SK-N-DZ (cell line): Measurements from ENCODE around the gene RPL32. TPM values are rescaled to one million over a fixed set of nuclear protein-coding genes. Genes with fewer than 3 reads are reported as not detected.
"Not testable (repeated sequence)": the region's sequence is repeated elsewhere in the genome, so short reads cannot be mapped to it uniquely, and the experiment has no call there.

ENCODE experiments used
- DNase-seq: peaks from one replicate; pipeline ENCODE4 v3.0.0-alpha.2; 2015; ENCODE audit warnings: low spot score
- polyA plus RNA-seq, 2 experiments: library from polyadenylated mRNA; depleted of rRNA; stranded (reverse); fragments of >200 nt; gene quantifications; 2 replicates each; pipeline ENCODE4 v1.2.3, GENCODE V29; 2014

Gene RPL32
- 3,712 and 4,687 TPM in 2 replicates for polyA plus RNA-seq (2014; cell fraction: cytosol; rRNA removed)
- polyA plus RNA-seq (2014; cell fraction: nucleus; rRNA removed), result 1,219 and 2,794 TPM in 2 replicates

- DNase-seq, result peak; percentile 97
These were observed at the start of gene RPL32 for GRCh38 chr3:12841149-12841969. Gene RPL32, minus strand, starts transcription at chr3:12841565. Its CDS starts 1,328 bp downstream, at chr3:12840237.

GRCh38 chr3:12890610-12891390 is 49.4 kb upstream of the RPL32 start:
- no peak for DNase-seq

GRCh38 chr3:12886736-12887135 is 45.4 kb upstream of the RPL32 start:
- no peak for DNase-seq

- DNase-seq, result no peak
These were observed 44.8 kb upstream of the RPL32 start for GRCh38 chr3:12886106-12886679.

GRCh38 chr3:12885583-12885930 is 44.2 kb upstream of the RPL32 start:
- no peak for DNase-seq

- DNase-seq, result no peak
These were observed 43.6 kb upstream of the RPL32 start for GRCh38 chr3:12884790-12885582.

- DNase-seq, result no peak
These were observed 42.9 kb upstream of the RPL32 start for GRCh38 chr3:12884186-12884680.

- DNase-seq, result no peak
These were observed 41.3 kb upstream of the RPL32 start for GRCh38 chr3:12882336-12883310.

- not testable (repeated sequence) for DNase-seq
These were observed 40.5 kb upstream of the RPL32 start for GRCh38 chr3:12881858-12882257.

- DNase-seq, result no peak
These were observed 37.9 kb upstream of the RPL32 start for GRCh38 chr3:12879191-12879815.

- DNase-seq, result not testable (repeated sequence)
These were observed 37.4 kb upstream of the RPL32 start for GRCh38 chr3:12878758-12879157.

GRCh38 chr3:12878141-12878574 is 36.8 kb upstream of the RPL32 start:
- peak; percentile 52 for DNase-seq

GRCh38 chr3:12877040-12877439 is 35.7 kb upstream of the RPL32 start:
- DNase-seq, result no peak

GRCh38 chr3:12875857-12876836 is 34.8 kb upstream of the RPL32 start:
- peak; percentile 90 for DNase-seq

GRCh38 chr3:12871404-12871983 is 30.1 kb upstream of the RPL32 start:
- DNase-seq, result no peak

GRCh38 chr3:12870942-12871341 is 29.6 kb upstream of the RPL32 start:
- no peak for DNase-seq

GRCh38 chr3:12869035-12869621 is 27.8 kb upstream of the RPL32 start:
- DNase-seq, result peak; percentile 72
